GM18508 (cell line): ENCODE data around the gene ELMOD1.

ENCODE experiments used
- ATAC-seq: cut with Tn5 transposase; IDR thresholded peaks from one replicate; pipeline ENCODE4 v1.9.1; 2021; ENCODE audit warnings: moderate number of reproducible peaks; ENCODE audit not compliant: insufficient read depth, unreplicated experiment

Gene ELMOD1

GRCh38 chr11:107682171-107682570 is 91.2 kb downstream of the ELMOD1 start:
- ATAC-seq, result no peak

- ATAC-seq, result no peak
These were observed 91.6 kb downstream of the ELMOD1 start for GRCh38 chr11:107682572-107682971.

GRCh38 chr11:107683061-107683460 is 92.1 kb downstream of the ELMOD1 start:
- no peak for ATAC-seq

GRCh38 chr11:107683807-107684206 is 92.9 kb downstream of the ELMOD1 start:
- no peak for ATAC-seq

- no peak for ATAC-seq
These were observed 97.5 kb downstream of the ELMOD1 start for GRCh38 chr11:107688322-107688918.

- ATAC-seq, result no peak
These were observed 98.6 kb downstream of the ELMOD1 start for GRCh38 chr11:107689317-107690202.

- no peak for ATAC-seq
These were observed 100.2 kb downstream of the ELMOD1 start for GRCh38 chr11:107691000-107691750.

GRCh38 chr11:107695446-107695845 is 104.5 kb downstream of the ELMOD1 start:
- no peak for ATAC-seq

- no peak for ATAC-seq
These were observed 105.2 kb downstream of the ELMOD1 start for GRCh38 chr11:107696140-107696539.

- ATAC-seq, result no peak
These were observed 106.3 kb downstream of the ELMOD1 start for GRCh38 chr11:107697291-107697690.

- no peak for ATAC-seq
These were observed 108.7 kb downstream of the ELMOD1 start for GRCh38 chr11:107699371-107700285.

GRCh38 chr11:107702109-107702660 is 111.2 kb downstream of the ELMOD1 start:
- ATAC-seq, result no peak

GRCh38 chr11:107702723-107703122 is 111.8 kb downstream of the ELMOD1 start:
- no peak for ATAC-seq

- no peak for ATAC-seq
These were observed 113.5 kb downstream of the ELMOD1 start for GRCh38 chr11:107704451-107704850.

- no peak for ATAC-seq
These were observed 114.1 kb downstream of the ELMOD1 start for GRCh38 chr11:107705027-107705426.

GRCh38 chr11:107706531-107706930 is 115.6 kb downstream of the ELMOD1 start:
- ATAC-seq, result no peak

GRCh38 chr11:107707215-107707671 is 116.3 kb downstream of the ELMOD1 start:
- ATAC-seq, result no peak

GRCh38 chr11:107707807-107708206 is 116.9 kb downstream of the ELMOD1 start:
- ATAC-seq, result no peak

GRCh38 chr11:107708792-107709191 is 117.8 kb downstream of the ELMOD1 start:
- no peak for ATAC-seq

GRCh38 chr11:107710301-107710700 is 119.4 kb downstream of the ELMOD1 start:
- no peak for ATAC-seq
